GM12872 (cell line): ENCODE data around the gene RAP2B.

Experiments
- CTCF ChIP-seq: IDR thresholded peaks from 3 replicates; pipeline ENCODE4 v1.5.1; 2011; ENCODE audit warnings: low read depth, mild to moderate bottlenecking, low read length, moderate library complexity; ENCODE audit not compliant: insufficient read depth

The RAP2B gene

GRCh38 chr3:153171256-153171655 lies 9.2 kb downstream of the RAP2B start:
- no peak for TF ChIP-seq CTCF

DNA sequence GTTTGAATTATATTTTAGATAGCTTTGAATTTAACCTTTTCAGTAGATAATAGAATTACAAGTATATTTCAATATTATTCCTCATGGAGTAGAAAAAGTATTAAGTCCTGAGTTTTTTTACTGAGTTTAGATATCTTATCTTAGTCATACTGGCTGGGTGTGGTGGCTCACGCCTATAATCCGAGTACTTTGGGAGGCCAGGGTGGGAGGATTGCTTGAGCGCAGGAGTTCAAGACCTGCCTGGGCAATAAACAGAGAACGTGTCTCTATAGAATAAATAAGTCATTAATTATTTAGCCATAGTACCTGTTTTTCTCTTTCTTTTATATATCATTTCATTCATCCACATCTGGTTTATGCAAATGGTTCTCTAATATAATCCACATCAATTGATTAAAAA lies 9.9 kb downstream of the RAP2B start:
- no peak for TF ChIP-seq CTCF

- TF ChIP-seq CTCF, result no peak
Measured at GRCh38 chr3:153172796-153173757, 11.1 kb downstream of the RAP2B start.

DNA sequence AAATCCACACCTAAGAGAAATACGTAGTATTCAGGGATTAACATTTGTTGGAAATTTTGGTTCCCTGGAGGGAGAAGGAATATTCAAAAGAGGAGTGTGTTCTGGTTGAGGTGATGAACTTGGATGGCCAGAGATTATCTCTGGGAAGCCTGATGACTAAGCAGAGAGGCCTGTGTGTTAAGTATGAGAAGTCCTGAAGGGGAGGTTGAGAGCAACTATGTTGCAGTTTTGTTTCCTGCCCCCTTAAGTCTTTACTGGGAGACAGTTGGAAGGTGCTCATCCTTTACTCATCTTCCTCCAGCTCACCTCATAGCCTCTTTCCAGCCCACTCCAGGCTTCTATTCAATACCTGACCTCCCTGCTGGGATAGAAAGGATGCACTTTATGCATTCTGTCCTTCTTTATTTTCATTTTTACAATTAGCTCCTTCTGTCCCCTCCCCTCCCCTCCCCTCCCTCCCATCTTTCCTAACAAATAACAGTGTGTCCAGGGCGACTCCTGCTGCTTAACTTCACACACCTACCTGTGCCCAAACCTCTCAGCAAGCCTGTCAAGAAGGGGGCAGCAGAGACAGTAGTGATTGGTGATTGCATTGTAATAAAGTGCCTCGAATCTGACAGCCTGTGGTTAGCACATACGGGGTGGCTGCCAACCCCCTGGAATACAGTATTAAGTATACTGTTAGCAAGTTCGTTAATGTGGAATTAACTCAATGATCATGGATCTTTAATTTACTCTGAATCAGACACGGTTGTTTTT lies 11.9 kb downstream of the RAP2B start:
- TF ChIP-seq CTCF, result no peak

- TF ChIP-seq CTCF, result no peak
Measured at GRCh38 chr3:153176197-153176596, 14.2 kb downstream of the RAP2B start.

GRCh38 chr3:153180860-153181372 lies 18.9 kb downstream of the RAP2B start:
- TF ChIP-seq CTCF, result no peak
